ENCODE measurements around the gene EIF2AK2. TPM values are rescaled to one million over a fixed set of nuclear protein-coding genes. Genes with fewer than 3 reads are reported as not detected.

EIF2AK2 gene
- total RNA-seq, 4 donors from 2014 or later, result 13.3 to 90.8 (median 45.4) TPM

GRCh38 chr2:37091873-37092272, 64.9 kb downstream of the EIF2AK2 start:
- DNase-seq, result no peak
- no peak for TF ChIP-seq CTCF (IDR thresholded peaks at IDR 0.05)
- TF ChIP-seq POLR2A (IDR thresholded peaks at IDR 0.05), result no peak
- no peak overlapping the region for H3K4me3 ChIP-seq
- no peaks in the 10 kb centered on the region for H3K4me1 ChIP-seq
- H3K27ac ChIP-seq, result no peak overlapping the region
- H3K9me3 ChIP-seq, result no peaks in the 10 kb centered on the region
- intact Hi-C loops (cut with DNase I; ENCODE audit: low total_unique reads), result no loop called here
- no peaks in the 10 kb centered on the region for H3K36me3 ChIP-seq
- no peaks in the 10 kb centered on the region for H3K27me3 ChIP-seq

- intact Hi-C loops (cut with DNase I; ENCODE audit: low total_unique reads), result no loop called here
- no peak overlapping the region for H3K4me3 ChIP-seq
- H3K27me3 ChIP-seq, result no peaks in the 10 kb centered on the region
- TF ChIP-seq CTCF (IDR thresholded peaks at IDR 0.05) (no peak), POLR2A (IDR thresholded peaks at IDR 0.05) (no peak)
- no peak for DNase-seq
- H3K27ac ChIP-seq, result no peak overlapping the region
- H3K36me3 ChIP-seq, result no peaks in the 10 kb centered on the region
- H3K9me3 ChIP-seq, result no peaks in the 10 kb centered on the region
- H3K4me1 ChIP-seq, result no peaks in the 10 kb centered on the region
These were observed 66.7 kb downstream of the EIF2AK2 start for GRCh38 chr2:37090019-37090477.

- H3K4me3 ChIP-seq, result no peak overlapping the region
- no peak for DNase-seq
- H3K36me3 ChIP-seq, result no peaks in the 10 kb centered on the region
- TF ChIP-seq POLR2A (IDR thresholded peaks at IDR 0.05), result no peak
- no peak for TF ChIP-seq CTCF (IDR thresholded peaks at IDR 0.05)
- intact Hi-C loops (cut with DNase I; ENCODE audit: low total_unique reads), result no loop called here
- H3K27me3 ChIP-seq, result no peaks in the 10 kb centered on the region
- H3K27ac ChIP-seq, result no peak overlapping the region
- no peaks in the 10 kb centered on the region for H3K4me1 ChIP-seq
- H3K9me3 ChIP-seq, result no peaks in the 10 kb centered on the region
These were observed 71.0 kb downstream of the EIF2AK2 start for GRCh38 chr2:37085731-37086147.

- H3K4me3 ChIP-seq, result peak overlapping the region; percentile 65 to 94
- no peaks in the 10 kb centered on the region for H3K9me3 ChIP-seq
- TF ChIP-seq POLR2A (IDR thresholded peaks at IDR 0.05), result no peak
- TF ChIP-seq CTCF (IDR thresholded peaks at IDR 0.05), result no peak
- DNase-seq, result no peak
- no peaks in the 10 kb centered on the region for H3K4me1 ChIP-seq
- H3K36me3 ChIP-seq, result no peaks in the 10 kb centered on the region
- no peaks in the 10 kb centered on the region for H3K27me3 ChIP-seq
- intact Hi-C loops (cut with DNase I; ENCODE audit: low total_unique reads), result no loop called here
- peak overlapping the region; percentile 73 to 82 for H3K27ac ChIP-seq
These were observed 72.0 kb downstream of the EIF2AK2 start for GRCh38 chr2:37084797-37085196.

GRCh38 chr2:37083873-37084794, 72.6 kb downstream of the EIF2AK2 start, which contains the start of the genes GPATCH11 and HEATR5B:
Gene GPATCH11, plus strand, starts transcription at chr2:37084518. Its CDS starts 3,864 bp downstream, at chr2:37088382.
Gene HEATR5B, minus strand, starts transcription at chr2:37084372. Its CDS starts 958 bp downstream, at chr2:37083414.
- H3K4me1 ChIP-seq, result no peaks in the 10 kb centered on the region
- H3K27me3 ChIP-seq, result no peaks in the 10 kb centered on the region
- peak within 1 kb of the TSS; percentile 73 to 82 for H3K27ac ChIP-seq
- DNase-seq, result peak; percentile 94 to 95
- no peaks in the 10 kb centered on the region for H3K36me3 ChIP-seq
- intact Hi-C loops (cut with DNase I; ENCODE audit: low total_unique reads), result no loop called here
- TF ChIP-seq CTCF (IDR thresholded peaks at IDR 0.05), result peak in 1 of 4 experiments; percentile 20
- peak; percentile 26 to 54 for TF ChIP-seq POLR2A (IDR thresholded peaks at IDR 0.05)
- H3K4me3 ChIP-seq, result peak within 1 kb of the TSS; percentile 65 to 94
- H3K9me3 ChIP-seq, result no peaks in the 10 kb centered on the region

All from uterus (tissue), 4 donors.